WI38 (cell line): ENCODE results near the gene SLC9A6.

ENCODE experiments used
- H3K4me3 ChIP-seq: 2 replicates; pipeline ENCODE4 v1.5.1; 2011; ENCODE audit warnings: low read depth, mild to moderate bottlenecking, control low read depth, low read length
- TF ChIP-seq, protein P1 (sequence below): IDR thresholded peaks from 2 replicates; pipeline ENCODE4 v1.5.1; 2012; ENCODE audit warnings: low read depth, mild to moderate bottlenecking, control low read depth, low read length

The SLC9A6 gene

DNA sequence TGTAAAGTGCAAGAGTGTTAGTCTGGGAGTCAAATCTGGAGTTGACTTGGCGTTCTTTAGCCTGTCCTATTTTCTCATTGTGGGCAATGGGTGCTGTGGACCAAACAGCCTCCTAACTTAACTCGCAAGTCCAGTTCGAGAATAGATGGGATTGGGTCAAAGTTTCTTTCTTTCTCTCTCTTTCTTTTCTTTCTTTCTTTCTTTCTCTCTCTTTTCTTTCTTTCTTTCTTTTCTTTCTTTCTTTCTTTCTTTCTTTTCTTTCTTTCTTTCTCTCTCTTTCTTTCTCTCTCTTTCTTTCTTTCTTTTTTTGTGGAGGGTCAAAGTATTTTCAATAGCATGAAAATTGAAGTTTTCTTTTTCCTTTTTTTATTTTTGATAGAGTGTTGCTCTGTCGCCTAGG lies 3.0 kb downstream of the SLC9A6 start:
- no peak overlapping the region for H3K4me3 ChIP-seq
- TF ChIP-seq, protein P1, sequence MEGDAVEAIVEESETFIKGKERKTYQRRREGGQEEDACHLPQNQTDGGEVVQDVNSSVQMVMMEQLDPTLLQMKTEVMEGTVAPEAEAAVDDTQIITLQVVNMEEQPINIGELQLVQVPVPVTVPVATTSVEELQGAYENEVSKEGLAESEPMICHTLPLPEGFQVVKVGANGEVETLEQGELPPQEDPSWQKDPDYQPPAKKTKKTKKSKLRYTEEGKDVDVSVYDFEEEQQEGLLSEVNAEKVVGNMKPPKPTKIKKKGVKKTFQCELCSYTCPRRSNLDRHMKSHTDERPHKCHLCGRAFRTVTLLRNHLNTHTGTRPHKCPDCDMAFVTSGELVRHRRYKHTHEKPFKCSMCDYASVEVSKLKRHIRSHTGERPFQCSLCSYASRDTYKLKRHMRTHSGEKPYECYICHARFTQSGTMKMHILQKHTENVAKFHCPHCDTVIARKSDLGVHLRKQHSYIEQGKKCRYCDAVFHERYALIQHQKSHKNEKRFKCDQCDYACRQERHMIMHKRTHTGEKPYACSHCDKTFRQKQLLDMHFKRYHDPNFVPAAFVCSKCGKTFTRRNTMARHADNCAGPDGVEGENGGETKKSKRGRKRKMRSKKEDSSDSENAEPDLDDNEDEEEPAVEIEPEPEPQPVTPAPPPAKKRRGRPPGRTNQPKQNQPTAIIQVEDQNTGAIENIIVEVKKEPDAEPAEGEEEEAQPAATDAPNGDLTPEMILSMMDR: no peak

DNA sequence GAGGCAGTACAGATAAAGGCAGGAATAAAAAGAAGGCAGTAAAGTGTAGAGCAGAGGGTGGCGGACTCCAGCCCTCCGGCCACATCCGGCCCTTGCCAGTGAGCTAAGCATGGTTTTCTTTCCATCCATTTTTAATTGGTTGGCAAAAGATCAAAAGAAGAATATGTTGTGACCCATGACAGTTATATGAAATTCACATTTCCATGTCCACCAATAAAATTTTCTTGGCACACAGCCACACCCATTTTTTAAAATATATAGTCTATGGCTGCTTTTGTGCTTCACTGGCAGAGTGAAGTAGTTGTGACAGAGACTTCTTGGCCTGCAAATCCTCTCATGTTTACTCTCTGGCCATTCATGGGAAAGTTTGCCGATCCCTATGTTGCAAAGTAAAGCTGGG lies 29.8 kb downstream of the SLC9A6 start:
- TF ChIP-seq, protein P1: no peak
- H3K4me3 ChIP-seq: no peak overlapping the region

DNA sequence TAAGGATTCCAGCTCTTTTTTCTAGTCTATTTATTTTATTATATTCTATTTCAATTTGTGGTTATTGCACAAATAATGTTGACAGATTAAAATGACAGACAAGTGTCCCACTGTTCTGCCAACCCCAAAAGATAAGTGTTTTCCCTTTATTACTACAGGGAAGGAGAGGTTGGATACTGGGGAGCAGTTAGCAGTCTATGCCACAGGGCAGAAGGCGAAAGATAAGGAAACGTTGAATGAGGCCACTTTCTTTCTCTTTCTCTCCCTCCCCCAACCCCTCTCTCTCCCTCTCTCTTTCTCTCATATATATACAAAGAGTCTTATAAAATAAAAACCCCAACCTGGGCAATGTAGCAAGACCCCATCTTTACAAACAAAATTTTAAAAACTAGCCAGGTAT lies 31.6 kb downstream of the SLC9A6 start:
- TF ChIP-seq, protein P1: no peak
- no peak overlapping the region for H3K4me3 ChIP-seq

DNA sequence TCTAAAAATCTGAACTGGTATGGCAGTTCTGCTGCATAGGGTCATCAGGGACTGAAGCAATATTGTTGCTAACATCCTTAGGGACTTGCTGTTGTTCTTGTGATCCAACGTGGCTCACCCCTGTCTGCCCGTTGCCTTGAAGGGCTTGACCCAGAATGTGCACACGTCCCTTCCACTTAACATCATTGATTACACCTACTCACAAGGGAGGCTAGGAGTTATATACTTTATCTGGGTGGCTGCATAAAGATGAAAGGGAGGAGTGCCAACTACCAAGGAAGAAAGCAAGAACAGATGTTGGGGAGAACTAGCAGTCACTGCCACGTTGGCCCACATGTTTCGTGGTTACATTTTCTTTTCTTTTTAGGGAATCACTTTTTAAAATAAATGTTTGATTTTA lies 34.0 kb downstream of the SLC9A6 start:
- H3K4me3 ChIP-seq: no peak overlapping the region
- TF ChIP-seq, protein P1: no peak

DNA sequence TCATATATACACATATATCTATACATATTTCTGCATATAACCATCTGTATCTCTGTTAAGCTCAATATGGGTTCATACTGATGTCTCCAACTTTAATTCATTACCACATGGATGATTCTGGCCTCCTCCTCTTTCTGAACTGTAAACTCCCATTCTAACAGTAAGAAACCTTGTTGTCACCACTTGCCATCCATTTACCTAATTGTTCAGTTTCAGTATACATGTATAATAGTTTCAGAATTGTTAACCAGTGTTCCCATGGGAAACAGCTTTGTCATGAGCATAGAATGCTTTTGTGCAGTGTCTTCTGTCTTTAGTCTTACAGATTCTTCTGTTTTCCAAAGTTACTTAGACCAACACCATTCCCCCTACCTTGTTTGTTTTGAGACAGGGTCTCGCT lies 35.9 kb downstream of the SLC9A6 start:
- TF ChIP-seq, protein P1: no peak
- no peak overlapping the region for H3K4me3 ChIP-seq

DNA sequence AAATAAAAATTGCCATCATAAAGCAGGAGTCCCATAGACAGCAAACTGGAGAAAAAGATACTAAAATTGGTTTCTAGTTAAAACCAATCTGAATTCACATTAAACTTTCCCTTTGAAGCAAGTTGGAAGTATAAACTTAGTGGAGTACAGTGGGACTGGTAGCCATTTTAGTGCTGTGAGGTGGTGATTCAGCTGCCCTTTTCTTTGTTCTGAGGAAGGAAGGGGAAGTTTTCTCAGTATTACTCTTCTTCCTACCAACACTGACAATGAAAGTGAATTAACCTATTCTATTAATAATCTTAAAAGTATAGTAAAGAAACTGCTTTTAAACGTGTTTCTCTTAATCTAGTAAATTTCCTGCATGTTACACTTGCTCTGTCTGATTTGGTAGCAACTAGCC lies 36.7 kb downstream of the SLC9A6 start:
- TF ChIP-seq, protein P1: no peak
- no peak overlapping the region for H3K4me3 ChIP-seq

DNA sequence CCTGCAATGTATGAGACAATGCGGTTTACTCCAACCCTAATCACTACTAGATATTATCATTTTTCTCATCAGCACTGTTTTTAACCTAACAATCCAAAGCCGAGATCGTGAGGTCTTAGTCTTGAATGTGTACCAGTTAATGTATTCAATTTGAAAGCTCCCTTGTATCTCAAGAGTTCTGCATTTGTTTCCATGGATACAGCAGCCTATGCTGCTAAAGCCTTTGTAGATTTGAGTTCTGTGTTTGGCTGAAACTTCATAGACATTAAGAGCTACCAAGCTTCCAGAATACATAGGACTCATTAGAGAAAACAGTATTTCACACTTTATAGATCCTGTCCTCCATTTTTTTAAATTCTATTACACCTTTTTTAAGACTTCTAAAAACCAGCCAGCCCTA lies 39.9 kb downstream of the SLC9A6 start:
- TF ChIP-seq, protein P1: no peak
- no peak overlapping the region for H3K4me3 ChIP-seq
